ENCODE measurements around the gene MTURN.
"Not testable (repeated sequence)": the region's sequence is repeated elsewhere in the genome, so short reads cannot be mapped to it uniquely, and the experiment has no call there.

MTURN gene

DNA sequence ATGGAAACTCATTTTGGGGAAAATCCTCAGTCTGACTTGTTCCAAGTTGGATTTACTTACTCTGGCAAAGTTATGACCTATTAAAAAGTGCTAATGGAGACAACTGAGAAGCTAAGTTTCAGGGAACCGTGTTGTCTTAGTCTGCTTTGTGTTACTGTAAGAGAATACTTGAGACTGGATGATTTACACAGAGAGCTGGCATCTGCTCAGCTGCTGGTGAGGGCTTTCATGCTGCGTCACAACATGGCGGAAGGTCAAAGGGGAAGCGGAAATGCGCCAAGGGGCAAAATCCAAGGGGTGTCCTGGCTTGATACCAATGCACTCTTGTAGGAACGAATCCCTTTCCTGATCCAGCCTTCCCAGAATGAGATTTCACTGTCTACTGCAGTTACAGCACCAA, 46.4 kb downstream of the MTURN start:
- no peak for DNase-seq

DNA sequence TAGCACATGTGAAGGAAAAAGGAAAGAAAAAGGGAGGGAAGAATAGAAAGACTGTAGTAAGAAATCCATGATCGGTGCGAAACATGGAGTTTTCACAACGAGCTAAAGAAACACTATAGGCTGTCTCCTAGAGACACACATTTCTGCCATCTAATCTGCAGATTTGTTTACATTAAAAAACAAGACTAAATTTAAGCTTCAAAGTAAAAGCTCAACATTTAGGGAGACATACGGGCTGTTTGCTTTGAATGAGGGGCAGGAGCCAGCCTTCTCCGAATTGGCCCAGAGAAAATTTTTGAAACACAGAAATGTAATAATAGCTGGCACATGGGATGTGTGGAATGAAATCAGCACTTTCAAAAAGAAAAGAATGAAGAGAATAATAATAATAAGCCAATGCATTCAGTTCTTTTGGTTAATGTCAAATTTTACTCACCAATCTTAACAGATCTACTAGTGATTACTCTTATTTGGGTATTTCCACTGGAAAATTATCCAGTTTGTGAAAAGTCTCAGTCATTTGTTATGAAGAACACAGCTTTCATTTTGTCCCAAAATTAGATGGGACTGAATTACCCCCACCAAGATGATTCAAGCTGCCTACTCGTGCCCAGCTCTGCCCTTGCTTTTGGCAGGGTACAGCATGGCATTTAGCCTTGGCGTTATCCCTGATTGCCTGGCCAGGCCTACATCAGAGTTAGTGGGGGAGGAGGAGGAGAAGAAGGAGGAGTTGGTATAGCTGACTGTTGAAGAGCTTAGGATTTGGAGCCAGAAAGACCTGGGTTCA, 47.1 kb downstream of the MTURN start:
- DNase-seq = no peak

DNA sequence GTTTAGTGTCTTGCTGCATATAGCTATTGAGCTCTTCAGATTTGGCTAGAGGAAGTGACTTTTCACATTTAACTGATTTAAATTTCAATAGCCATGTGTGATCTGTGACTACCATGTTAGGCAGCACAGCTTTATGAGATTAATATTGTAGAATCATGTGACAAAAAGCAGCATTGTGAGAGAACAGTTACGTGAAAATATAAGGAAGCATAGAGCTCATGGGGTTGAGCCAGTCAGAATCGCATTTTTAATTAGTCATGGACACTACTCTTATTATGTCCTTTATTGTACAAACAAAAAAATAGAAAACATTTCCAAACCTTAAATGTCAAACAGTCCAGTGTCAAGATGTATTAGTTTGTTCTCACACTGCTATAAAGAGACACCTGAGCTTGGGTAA, 48.0 kb downstream of the MTURN start:
- no peak for DNase-seq

DNA sequence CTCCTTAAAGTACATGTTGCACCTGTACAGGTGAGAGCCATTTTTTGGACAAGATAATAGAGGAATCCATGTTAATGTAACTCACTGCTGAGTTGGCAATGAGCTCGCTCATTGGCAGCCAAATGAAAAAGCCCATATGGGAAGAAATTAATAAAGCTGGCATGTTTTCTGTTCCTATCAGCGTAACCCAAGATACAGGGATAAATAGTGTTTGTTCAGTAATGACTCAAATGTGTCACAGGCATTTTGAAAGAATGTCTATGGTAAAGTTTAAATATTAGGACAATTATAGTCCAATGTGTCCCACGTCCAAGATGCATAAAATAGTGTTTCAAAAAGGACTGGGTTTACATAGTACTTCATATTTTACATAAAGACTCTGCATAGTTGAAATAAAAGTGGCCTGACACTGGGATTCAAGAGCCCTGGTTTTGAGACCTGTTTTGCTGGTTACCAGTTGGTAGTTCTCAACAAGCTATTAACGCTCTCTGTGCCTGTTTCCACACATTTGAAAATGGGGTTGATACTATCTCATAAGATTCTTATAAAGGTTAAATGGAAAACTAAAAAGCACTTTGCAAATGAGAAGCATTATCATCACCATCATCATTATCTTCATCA, 49.1 kb downstream of the MTURN start:
- no peak for DNase-seq

DNA sequence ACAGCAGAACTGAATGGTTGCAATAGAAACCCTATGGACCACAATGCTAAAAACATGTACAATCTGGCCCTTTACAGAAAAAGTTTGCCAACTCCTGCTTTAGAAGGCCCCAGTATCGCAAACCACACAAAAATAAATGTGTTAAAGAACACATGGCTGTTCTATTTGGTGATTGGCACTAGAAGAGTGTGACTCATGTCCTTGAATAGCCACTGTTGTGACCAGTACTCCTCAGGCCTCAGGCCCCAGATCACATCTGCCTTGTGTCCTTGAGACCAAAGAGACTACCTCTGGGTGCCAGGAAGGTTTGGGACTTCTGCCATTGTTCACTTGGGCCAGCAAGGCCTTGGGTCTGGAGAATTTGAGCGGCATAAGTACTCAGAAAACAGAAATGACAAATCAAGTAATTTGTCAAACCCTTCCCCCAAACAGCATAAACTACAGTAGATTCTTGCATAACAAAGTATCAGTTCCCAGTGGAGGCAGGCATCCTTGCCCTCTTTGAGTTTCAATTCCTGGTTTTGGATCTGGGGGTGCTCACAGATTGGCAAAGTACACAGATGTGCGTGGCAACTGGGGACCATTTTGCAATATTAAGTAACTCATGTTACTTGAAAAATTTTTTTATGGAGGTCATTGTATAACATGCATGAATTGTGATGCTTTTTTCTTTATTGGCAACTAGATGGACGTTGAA, 50.2 kb downstream of the MTURN start:
- DNase-seq = no peak

DNA sequence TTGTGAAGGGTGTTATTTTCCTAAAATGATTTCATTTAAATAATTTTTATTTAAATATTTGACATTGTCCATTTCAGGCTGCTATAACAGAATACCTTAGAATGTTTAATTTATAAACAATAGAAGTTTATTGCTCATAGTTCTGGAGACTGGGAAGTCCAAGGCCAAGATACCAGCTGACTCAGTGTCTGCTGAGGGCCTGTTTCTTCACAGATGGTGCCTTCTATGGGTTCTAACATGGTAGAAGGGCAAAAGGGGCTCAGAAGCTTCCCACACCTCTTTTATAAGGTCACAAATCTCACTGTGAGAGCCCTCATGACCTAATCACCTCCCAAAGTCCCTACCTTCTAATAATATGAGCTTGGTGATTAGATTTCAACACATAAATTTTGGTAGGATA, 50.7 kb downstream of the MTURN start:
- DNase-seq = no peak

DNA sequence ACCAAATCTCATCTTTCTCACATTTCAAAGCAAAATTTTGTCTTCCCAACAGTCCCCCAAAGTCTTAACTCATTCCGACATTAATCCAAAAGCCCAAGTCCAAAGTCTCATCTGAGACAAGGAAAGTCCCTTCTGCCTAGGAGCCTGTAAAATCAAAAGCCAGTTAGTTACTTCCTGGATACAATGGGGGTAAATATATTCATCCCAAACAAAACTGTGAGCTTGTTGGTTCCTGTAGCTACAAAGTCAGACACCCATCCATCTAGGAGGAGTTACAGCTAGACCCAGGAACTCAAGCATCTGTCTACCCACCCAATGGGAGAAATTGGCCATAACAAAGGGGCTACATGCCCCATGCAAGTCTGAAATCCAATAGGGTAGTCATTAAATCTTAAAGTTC, 51.9 kb downstream of the MTURN start:
- DNase-seq = no peak

DNA sequence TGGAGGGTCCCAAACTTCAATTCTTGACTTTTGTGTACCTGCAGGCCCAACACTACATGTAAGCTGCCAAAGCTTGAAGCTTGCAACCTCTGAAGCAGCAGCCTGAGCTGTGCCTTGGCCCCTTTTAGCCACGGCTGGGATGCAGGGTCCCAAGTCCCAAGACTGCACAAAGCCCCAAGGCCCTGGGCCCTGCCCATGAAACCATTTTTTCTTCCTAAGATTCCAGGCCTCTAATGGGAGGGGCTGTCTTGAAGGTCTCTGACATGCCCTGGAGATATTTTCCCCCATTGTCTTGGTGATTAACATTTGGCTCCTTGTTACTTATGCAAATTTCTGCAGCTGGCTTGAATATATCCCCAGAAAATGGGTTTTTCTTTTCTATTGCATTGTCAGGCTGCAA, 52.7 kb downstream of the MTURN start:
- DNase-seq = no peak

DNA sequence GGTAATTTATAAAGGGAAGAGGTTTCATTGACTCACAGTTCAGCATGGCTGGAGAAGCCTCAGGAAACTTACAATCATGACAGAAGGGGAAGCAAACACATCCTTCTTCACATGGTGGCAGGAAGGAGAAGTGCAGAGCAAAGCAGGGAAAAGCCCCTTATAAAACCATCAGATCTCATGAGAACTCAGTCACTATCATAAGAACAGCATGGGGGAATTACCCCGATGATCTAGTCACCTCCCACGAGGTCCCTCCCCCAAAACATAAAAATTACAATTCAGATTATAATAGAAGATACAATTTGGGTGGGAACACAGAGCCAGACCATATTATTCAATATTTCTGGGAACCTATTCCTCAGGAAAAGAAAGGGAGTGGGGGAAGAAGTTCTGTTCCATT, 53.6 kb downstream of the MTURN start:
- DNase-seq = not testable (repeated sequence)

DNA sequence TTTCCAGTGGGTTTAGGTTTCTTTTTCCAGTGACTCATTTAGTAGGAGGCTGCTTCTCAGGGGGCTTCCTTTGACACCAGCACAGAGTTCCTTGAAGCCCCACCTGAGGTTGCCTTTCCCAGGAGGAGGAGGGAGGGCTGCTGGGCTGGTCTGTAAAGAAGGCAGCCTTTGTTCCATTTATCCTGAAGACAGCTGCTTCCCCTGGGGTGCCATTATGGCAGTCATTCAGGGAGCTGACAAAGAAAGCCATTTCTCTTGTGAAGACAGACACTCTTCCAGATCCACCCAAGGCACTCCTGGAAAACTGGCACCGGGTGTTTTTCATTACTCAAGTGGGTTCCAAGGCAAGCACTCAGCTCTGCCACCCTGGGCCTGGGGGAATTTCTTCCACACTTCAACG, 54.0 kb downstream of the MTURN start:
- DNase-seq = no peak

DNA sequence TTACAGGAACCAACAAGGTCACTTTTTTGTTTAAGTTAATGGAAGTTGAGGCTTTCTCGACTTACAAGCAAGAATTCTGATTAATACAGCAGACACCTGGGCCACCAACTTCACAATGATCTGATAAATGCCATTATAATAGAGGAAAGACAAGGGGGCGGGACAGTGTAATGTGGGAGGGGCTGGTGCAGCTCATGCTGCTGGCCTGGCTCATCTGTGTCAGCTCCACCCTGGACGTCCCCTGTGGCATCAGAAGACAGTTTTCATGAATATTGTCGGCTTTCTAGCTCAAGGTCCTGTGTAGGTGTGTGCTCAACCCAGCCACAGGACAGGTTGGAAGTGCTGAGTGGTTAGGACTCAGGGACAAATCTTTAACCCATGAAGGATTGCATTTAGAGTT, 57.0 kb downstream of the MTURN start:
- no peak for DNase-seq

DNA sequence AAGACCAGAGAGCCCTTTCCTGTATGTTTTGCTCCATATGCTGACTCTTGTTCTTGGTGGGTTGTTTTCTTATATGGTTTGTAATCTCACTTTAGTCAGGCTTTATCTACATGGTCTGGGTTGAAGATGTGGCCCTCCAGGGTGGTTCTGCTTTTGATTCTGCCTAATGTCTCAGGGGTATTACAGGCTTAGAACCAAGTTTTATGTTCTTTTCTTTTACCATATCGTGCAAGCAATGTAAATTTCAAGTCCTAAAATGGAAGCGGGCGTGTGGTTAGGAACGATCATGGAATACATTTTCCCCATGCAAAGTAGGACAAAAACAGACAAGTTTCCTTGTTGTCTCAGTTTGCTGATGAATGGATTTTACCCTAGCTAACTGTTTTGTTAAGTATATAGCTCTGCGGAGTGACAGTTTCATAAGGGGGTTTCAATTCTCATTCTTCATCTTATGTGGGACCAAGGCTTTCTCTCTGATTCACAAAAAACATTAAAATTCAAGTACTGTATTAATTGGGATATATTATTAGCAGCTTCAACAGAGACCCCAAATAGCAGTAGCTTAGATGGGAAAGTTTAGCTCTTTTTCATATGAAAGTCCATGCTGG, 58.7 kb downstream of the MTURN start:
- no peak for DNase-seq

DNA sequence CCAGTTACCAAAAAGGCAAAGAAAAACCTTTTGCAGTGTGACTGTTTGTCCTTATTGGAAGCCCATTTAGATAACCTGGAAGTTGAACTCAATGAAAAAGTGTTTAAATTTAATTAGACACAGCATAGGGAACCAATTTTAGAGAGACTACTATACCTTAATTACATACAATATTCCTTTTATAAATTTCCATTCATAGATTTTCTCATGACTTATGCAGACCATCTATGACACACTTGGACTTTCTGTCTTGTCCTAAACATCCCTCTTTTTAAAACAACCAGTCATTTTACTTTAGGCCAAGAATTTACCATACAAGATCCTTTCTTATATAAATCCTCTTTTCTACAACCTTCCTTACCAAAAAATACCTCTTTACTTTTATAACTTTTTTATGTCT, 61.6 kb downstream of the MTURN start:
- no peak for DNase-seq

DNA sequence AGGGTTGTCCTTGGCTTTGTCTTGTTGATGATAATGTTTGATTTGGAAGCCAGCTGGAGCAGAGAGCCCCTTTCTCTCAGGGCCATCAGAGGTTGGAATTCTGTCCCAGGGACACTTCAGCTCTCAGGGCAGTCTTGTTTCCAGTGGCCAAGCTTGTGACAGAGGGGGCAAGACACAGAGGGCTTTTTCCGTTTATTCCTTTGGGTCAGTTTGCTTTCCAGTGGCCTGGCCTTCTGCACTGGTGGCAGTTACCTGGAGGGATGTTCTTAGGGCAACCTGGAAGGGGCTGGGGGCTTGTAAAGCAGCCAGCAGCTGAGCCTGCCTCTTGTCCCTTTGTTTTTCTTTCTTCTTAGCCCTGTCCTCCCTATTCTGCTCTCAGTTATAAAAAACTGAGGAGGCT, 62.7 kb downstream of the MTURN start:
- no peak for DNase-seq

DNA sequence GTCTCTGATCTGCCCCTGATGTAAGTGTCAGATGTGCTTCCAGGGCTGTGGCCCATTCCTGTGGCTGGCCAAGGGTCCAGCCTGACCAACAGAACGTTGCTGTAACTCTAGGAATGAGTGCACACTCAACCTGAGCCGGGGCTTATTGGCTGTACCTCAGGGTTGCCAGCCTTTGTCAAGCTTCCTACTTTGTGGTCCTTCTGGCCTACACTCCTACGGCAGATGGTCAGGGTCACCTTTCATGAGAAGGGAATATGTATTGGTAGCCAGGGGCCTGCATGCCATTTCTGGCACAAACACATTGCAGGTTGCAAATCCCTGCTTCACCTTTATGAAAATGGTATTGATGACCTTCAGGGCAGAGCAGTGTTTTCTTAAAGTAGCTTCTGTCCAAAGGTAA, 64.5 kb downstream of the MTURN start:
- DNase-seq = no peak

DNA sequence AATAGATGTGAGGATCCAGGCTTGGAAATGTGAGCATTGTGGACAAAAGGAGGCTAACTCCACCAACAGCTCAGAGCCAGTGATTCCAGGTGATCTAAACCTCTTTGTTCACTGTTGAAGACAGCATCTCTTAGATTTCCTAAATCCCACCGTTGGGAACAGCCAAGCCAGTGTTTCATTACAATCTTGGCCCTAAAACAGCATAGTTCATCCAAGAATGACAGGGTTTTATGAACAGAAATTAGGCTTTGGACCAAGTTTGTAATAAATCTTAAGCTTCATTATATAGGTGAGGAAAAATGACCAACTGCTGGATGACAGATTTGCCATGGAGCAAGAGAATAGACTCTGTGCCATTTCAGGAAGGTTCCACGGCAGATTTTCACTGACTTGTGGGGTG, 65.8 kb downstream of the MTURN start:
- no peak for DNase-seq

DNA sequence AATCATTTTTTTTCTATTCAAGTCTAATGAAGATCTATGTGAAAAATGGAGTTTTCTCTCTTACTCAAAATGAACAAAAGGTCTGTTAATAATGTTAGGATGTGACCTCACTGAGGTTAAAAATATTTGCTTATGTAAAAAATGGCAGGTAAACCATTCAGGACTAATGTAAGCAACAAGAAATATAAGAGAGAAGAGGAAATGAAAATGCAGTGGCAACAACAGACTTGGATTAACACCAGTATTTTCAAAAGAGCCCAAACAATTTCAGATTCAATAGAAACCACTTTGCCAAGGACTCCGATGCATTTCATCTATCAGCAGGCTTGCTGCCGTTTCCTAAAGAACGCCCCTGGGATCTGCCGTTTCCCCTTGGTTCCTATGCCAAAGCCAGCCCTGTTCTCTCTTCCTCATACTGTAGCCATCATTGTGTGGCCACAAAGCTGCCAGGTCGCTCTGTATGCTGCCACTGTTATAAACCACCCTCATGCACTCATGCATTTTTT, 66.4 kb downstream of the MTURN start:
- no peak for DNase-seq

DNA sequence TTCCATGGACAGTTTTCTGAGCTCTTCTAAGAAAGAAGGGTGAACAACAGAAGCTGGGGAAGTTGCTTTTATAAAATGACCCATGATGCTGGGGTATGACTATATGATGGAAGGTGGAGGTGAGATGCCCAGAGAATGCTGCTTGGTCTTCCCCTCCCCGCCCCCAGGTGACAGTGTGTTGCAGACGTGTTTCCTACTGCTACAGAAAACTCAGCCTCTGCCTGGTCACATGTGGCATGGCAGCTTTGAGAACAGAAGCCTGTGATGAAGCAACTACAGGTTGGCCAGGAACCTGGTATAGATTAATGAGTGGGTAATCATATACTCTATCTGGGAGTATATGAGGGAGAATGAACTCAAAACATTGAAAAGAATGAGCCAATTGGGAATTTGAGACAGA, 67.1 kb downstream of the MTURN start:
- DNase-seq = no peak

DNA sequence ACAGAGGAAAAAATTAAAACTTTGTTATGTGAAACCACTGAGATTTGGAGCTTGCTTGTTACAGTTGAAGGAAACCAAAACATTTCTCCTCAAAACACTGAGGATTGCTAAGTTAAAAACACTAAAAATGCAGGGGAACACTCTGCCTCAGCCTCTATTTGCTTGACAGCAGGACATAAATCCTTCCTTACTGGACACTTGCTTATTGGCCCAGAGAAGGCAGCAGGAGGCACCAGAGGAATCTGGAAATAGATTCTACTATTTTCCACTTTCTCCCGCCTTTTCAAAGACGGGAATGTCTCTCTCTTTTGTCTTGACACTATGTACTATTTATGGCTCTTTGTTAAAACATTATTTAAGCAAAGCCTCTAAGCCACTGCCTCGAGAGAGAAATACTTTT, 67.9 kb downstream of the MTURN start:
- DNase-seq = no peak

DNA sequence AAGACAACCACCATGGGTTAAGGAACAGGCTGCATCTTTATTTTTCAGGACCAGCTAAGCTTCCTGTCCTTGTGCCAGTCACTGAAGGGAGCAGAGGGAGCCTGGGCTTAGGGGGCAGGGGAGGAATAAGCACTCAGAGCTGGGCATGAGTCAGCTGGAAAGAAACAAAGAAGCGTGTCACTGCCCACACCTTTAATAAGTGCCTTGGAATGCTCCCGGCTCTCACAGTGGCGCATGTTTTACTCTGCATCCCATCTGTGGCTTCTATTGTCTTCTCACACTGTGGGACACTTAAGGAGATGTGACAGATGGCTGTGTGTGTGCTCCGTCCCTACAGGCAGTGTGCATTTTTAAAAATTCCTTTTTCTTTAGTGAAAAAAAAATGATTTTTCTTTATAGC, 71.7 kb downstream of the MTURN start:
- DNase-seq = no peak

DNA sequence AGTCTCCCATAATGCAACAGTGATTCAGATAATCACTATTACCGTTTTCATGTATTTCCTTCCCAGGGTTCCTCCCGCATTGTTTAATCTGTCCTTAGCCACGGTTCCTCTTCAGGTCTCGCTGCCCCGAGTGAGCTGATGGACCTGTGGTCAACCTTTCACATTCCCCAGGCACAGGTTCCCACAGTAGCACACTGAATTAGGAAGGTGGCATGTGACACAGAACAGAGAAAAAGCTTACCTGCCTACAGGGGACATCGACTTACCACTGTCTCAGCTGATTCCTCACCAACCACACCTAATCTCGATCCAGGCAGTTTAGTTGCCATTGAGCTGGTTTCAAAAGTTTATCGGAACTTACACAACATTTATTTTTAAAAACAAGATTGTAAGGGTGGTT, 72.2 kb downstream of the MTURN start:
- DNase-seq = no peak

DNA sequence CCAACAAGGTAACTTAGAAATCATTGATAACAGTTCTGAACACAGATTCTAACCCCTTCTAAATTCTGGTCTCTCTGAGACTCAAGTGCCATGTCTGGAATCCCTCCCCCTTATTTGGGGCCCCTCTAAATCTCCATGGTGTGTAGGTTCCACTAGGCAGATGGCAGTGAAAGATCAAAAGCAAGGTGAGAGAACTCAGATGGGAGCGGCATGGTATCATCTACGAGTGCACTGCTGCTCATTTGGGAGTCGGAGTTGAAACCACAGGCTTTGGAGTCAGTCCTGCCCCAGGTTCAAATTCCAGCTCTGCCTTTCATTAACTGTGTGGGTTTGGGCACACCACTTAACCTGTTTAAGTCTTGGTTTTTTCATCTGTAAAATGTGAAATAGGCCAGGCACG, 72.6 kb downstream of the MTURN start:
- DNase-seq = no peak

DNA sequence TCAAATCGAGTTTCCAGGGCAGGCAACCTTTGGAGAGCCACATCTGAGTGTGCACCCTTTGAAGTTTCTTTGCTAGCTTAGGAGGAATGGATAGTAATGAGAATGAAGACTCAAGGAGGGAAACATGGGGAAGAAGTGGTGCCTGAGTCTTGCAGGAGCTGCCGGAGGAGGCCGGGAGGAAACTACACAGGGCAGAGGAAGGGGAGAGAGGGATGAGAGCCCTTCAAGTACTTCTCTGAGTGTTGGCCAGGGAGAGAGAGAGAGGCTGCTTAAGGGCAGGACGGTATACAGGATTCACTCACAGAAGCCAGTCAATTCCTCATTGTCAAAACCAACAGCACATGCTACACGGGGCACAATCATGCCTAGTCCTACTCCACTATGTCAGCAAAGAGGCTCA, 75.2 kb downstream of the MTURN start:
- no peak for DNase-seq

All from stimulated activated CD4-positive, alpha-beta T cell treated with anti-CD3 and anti-CD28 coated beads, Interleukin-12 subunit alpha, Interleukin-12 subunit beta, amount 100 ng/mL, for 4 hours (primary cell).